HEK293T (cell line): ENCODE results near the gene SPTLC3.

Source experiments
- BHLHE40 ChIP-seq: fragments of 450-650 bp; IDR thresholded peaks from 2 replicates; pipeline ENCODE4 v1.6.1; 2016; ENCODE audit warnings: mild to moderate bottlenecking, moderate library complexity, borderline replicate concordance
- HDGF ChIP-seq: fragments of 450-650 bp; IDR thresholded peaks from 2 replicates; pipeline ENCODE4 v1.6.1; 2017; ENCODE audit warnings: antibody characterized with exemption, borderline replicate concordance
- SP1 ChIP-seq: fragments of 450-650 bp; IDR thresholded peaks from 2 replicates; pipeline ENCODE4 v1.6.1; 2017
- SUZ12 ChIP-seq: fragments of 450-650 bp; IDR thresholded peaks from 2 replicates; pipeline ENCODE4 v1.6.1; 2016; ENCODE audit warnings: mild to moderate bottlenecking
- TF ChIP-seq, protein P1 (sequence below): fragments of 450-650 bp; IDR thresholded peaks from 2 replicates; pipeline ENCODE4 v1.6.1; 2016

DNA sequence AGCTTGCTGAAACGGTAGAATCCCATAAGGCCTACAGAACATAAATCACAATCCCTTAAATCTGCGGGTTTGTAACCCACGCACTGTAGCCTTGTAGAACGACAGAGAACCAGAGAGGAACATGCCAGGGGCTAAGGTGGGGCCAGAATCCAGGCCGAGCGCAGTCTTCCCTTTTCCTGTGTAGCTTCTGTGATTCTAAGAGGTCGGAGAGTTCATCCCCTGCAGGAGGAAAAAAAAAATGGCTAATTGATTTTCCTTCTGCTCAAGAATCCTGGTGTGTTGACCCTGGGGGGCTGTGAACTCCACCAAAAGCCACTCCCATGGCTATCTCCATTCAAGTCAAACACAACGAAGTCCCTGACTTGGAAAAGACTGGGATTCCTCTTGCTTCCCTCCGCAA is 96.3 kb downstream of the SPTLC3 start:
- TF ChIP-seq BHLHE40, result no peak
- TF ChIP-seq, protein P1, sequence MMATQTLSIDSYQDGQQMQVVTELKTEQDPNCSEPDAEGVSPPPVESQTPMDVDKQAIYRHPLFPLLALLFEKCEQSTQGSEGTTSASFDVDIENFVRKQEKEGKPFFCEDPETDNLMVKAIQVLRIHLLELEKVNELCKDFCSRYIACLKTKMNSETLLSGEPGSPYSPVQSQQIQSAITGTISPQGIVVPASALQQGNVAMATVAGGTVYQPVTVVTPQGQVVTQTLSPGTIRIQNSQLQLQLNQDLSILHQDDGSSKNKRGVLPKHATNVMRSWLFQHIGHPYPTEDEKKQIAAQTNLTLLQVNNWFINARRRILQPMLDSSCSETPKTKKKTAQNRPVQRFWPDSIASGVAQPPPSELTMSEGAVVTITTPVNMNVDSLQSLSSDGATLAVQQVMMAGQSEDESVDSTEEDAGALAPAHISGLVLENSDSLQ, result no peak
- TF ChIP-seq SUZ12, result no peak
- TF ChIP-seq SP1, result no peak
- no peak for TF ChIP-seq HDGF
